ENCODE data around the gene ADCK1.
"Not testable (repeated sequence)": the region's sequence is repeated elsewhere in the genome, so short reads cannot be mapped to it uniquely, and the experiment has no call there.

Gene ADCK1

DNA sequence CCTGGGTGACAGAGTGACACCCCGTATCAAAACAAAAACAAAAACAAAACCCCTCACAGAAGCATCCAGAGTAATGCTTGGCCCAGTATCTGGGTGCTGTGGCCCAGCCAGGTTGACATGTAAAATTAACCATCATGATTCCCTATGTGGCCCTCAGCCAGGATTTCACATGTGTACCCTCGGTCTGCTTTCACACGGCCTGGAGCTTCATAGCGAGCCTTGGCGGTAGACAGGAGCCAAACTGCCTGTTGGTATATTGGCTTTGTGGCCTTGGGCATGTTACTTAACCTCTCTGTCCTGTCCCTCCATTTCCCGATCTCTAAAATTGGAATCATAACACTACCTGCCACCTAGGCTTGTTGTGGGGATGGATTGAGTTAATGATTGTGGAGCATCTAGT is 65.5 kb downstream of the ADCK1 start:
- no peak for DNase-seq (ENCODE audit: low read depth)

- no peak for DNase-seq (ENCODE audit: low read depth)
Observed at GRCh38 chr14:77866932-77867331, 67.0 kb downstream of the ADCK1 start.

GRCh38 chr14:77867476-77867875 is 67.6 kb downstream of the ADCK1 start:
- DNase-seq (ENCODE audit: low read depth): no peak

DNA sequence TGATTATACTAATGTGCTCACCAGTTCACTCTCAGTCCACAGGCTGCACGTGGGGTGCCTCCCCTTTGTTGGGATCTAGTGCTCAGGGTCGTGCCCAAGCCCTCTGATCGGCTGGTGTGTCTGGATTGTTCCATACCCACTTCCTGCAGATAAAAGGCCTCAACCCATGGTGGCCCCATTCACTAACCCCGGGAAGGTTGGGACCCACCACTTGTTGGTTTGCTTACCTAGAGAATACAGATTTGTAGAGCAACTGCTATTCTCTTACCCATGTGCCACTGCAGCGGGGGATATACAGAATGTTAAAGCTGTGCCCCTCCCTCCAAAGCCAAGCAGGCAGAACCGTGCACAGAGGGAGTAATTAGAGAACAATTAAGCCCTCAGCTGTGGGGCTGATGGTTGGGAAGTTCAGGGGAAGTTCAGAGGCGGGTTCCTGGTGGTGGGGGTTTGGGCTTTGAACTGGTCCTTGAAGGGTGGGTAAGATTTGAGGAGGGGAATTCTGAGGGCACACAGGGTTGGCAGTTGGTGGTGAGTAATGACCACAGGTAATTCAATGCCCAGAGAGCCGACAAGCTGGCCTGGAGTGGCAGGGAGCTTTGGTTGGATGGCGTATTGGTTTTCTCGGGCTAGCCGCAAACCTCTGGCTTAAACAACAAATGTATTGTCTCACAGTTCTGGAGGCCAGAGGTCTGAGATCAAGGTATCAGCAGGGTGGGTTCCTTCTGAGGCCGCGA is 68.8 kb downstream of the ADCK1 start:
- no peak for DNase-seq (ENCODE audit: low read depth)

DNA sequence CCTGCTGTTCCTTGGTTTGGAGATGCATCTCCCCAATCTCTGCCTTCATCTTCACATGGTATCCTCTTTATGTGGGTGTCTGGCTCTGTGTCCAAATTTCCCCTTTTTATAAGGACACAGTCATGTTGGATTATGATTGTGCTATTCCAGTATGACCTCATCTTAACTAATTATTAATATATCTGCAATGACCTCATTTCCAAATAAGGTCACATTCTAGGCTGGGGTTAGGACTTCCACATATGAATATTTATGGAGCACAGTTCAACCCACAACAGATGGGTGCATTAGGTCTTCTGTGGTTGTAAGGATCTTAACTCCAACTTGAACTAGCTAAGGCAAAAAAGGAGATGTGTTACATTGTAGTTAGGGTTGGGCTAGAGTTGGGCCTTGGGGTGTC is 69.4 kb downstream of the ADCK1 start:
- no peak for DNase-seq (ENCODE audit: low read depth)

- DNase-seq (ENCODE audit: low read depth): no peak
Observed at GRCh38 chr14:77870646-77871045, 70.7 kb downstream of the ADCK1 start.

DNA sequence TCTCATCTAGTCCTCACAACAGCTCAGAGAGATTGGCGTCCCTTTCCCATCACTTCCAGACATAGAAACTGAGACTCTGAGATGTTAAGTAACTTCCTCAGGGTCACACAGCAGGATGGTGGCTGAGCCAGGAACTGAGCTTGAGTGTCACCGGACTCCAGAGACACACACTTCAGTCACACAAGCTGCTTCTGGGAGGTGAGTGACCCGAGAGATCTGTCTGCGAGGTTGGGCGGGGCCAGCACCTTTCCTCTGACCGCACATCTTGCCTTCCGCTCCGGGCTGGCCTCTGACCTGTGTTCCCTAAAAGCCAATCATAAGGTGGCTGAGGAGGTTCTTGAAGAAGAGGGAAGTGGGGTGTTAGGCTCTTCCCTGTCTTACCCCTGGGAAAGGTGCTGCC is 72.2 kb downstream of the ADCK1 start:
- DNase-seq (ENCODE audit: low read depth): no peak

DNA sequence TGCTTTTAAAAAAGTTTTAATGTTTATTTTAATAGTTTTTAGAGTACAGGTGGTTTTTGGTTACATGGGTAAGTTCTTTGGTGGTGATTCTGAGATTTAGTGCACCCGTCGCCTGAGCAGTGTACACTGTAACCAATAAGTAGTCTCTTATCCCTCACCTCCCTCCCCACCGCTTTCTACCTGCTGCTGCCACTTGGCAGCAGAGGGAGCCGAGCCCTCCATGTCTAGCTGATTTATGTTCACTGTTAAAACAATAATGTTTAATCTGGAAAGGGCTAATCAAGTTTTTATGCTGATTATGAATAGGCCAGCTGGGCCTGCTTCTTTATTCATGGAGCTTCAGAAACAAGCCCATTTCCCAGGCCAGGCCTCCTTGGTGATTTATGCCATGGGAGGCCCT is 73.1 kb downstream of the ADCK1 start:
- DNase-seq (ENCODE audit: low read depth): no peak

DNA sequence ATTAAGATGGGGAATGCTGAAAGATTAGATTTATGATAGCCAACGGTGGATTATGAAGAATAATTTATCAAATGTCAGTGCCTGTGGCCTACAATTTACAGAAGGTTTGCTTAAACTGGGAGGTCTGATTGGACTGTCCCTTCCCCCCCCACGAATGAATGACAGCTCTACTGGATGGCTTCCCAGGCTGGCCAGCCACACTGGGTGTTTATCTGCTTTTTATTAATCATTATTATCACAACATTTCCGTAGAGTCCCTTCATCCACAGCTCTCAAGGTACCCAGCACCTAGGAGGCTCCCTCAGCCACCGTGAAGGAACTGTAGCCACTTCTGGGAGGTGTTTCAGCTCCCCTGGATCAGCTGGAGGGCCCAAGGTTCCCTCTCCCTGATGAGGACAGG is 78.9 kb downstream of the ADCK1 start:
- no peak for DNase-seq (ENCODE audit: low read depth)

GRCh38 chr14:77880056-77880455 is 80.1 kb downstream of the ADCK1 start:
- DNase-seq (ENCODE audit: low read depth): no peak

DNA sequence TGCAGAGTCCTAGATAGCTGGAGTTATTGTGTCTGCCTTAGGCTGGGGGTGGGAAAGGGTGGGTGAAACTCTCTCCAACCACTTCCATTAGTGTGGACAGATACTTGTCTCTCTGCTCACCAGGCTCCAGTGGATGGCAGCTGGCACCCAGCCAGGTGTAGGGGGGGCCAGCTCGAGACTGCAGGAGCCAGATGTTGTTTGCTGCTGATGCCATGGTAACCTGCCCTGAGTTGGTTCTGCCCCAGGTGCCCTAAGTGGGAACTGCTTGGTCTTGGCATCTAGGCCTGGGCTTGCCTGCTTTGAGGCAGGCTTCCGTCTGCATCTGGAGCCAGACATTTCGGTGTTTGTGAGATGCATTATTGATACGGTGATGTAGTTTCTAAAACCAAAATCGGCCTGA is 82.2 kb downstream of the ADCK1 start:
- no peak for DNase-seq (ENCODE audit: low read depth)

DNA sequence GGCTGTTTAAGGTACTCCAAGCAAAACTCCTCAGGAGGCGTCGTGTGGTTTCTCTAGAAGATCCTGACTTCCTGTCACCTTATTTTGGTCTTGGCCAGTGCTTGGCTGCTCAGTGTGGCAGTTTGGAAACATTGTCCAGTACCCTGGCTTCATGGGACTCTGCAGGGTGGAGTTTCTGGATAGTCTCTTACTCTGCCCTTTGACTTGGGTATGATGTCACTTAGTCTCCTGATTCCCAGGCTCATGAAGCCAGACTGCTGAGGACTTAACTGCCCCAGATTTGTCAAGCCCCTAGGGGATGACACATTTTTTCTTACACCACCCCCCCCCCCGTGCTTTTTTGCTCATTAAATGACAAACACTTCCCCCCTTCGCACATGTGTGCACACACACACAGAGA is 82.7 kb downstream of the ADCK1 start:
- peak; percentile 8 for DNase-seq (ENCODE audit: low read depth)

- DNase-seq (ENCODE audit: low read depth): no peak
Observed at GRCh38 chr14:77883131-77883846, 83.4 kb downstream of the ADCK1 start.

- no peak for DNase-seq (ENCODE audit: low read depth)
Observed at GRCh38 chr14:77883847-77884238, 83.9 kb downstream of the ADCK1 start.

GRCh38 chr14:77885367-77885766 is 85.5 kb downstream of the ADCK1 start:
- no peak for DNase-seq (ENCODE audit: low read depth)

- no peak for DNase-seq (ENCODE audit: low read depth)
Observed at GRCh38 chr14:77886010-77886409, 86.1 kb downstream of the ADCK1 start.

GRCh38 chr14:77888903-77889302 is 89.0 kb downstream of the ADCK1 start:
- not testable (repeated sequence) for DNase-seq (ENCODE audit: low read depth)

DNA sequence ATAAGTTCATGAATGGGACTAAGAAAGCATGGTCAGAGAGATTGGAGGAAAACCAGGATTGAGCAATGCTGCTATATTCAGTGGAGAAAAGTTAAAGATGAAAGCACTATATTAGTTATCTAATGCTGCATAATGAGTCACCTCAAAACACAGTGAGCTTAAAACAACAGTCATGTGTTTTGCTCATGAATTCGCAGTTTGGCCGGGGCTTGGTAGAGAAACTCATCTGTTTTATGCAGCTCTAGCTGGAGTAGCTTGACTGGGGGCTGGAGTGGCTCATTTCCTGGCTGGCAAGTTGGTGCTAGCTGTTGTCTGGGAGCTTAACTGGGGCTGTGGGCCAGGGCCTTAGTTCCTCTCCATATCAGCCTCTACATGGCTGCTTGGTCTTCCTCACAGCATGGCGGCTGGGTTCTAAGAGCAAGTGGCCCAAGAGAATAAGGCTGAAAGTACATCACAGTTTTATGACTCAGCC is 90.1 kb downstream of the ADCK1 start:
- peak; percentile 90 for DNase-seq (ENCODE audit: low read depth)

- DNase-seq (ENCODE audit: low read depth): no peak
Observed at GRCh38 chr14:77890873-77891272, 91.0 kb downstream of the ADCK1 start.

DNA sequence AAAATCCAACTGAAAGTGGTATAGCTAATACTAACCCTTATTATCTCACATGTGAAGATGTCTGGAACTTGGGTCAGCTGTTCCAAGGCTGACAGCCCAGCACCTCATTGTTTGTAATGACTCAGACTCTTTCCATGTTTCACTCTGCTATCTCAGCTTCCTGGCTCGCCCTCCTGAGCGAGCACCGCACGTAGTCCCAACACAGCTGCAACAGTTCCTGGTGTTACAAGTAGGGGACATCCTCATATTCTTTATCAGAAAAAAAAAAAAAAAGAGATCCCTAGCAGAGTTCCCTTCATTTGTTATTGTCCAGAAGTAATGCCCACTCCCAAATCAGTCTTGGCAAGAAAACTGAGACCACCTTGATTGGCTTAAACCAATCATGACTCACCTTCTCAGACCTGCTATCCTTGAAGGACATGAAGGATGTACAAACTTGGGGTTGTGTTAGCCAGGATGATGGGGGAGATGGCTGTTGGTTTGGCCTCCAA is 92.5 kb downstream of the ADCK1 start:
- peak; percentile 40 for DNase-seq (ENCODE audit: low read depth)

- no peak for DNase-seq (ENCODE audit: low read depth)
Observed at GRCh38 chr14:77892890-77893484, 93.1 kb downstream of the ADCK1 start.

DNA sequence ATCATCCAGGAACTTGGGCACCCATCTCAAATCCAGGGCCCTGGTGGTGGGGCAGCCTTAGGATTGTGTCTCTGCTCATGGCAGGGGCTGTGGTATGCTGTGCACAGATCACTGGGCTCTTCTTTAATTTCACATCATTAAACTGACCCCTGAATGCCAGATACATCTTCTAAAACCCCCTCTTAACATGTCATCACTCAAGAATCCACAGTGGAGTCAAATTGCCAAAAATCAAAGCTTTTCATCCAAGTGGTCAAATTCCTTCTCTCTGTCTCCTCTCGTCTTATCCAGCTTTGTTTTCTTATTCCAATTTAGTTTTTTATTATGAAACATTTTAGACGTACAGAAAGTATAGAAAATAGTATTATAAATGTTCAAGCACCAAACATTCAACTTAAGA is 97.5 kb downstream of the ADCK1 start:
- DNase-seq (ENCODE audit: low read depth): no peak

DNA sequence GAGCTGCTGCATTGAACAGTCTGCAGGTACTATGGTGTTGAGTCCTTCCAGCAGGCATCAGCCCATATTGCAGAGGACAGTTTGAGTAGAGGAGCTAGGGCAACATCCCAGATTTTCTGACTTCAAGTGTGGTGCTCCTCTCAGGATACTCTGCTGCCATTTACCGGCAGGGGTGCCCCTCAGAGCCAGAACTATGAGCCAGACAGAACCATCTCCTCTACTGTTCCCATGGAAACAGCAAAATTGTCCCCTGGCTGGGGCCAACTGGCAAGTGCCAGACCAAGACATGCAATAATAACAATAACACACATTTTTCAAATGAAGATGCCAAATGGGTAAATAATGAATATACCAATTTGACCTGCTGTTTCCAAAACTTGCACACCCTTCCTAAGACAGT is 102.9 kb downstream of the ADCK1 start:
- no peak for DNase-seq (ENCODE audit: low read depth)
